Lower lobe of right lung (tissue), 2 donors: ENCODE data around the gene MEGF11. TPM values are rescaled to one million over a fixed set of nuclear protein-coding genes. Genes with fewer than 3 reads are reported as not detected.

ENCODE experiments used
- ATAC-seq, 2 donors: fragments of 200-7000 bp; cut with Tn5 transposase; one replicate each; pipeline ENCODE4 v1.9.1; 2020 to 2022; ENCODE audit warnings: mild to moderate bottlenecking in 2 of 2, moderate library complexity in 2 of 2
- DNase-seq: peaks from one replicate; pipeline ENCODE4 v3.0.0-alpha.2; 2020
- H3K27ac ChIP-seq: fragments of 200-600 bp; one replicate; pipeline ENCODE4 v1.8.0; 2022
- H3K27me3 ChIP-seq: fragments of 200-600 bp; one replicate; pipeline ENCODE4 v1.8.0; 2022; ENCODE audit warnings: low read depth
- H3K36me3 ChIP-seq: fragments of 200-600 bp; one replicate; pipeline ENCODE4 v1.8.0; 2022; ENCODE audit warnings: mild to moderate bottlenecking
- H3K4me1 ChIP-seq: fragments of 200-600 bp; one replicate; pipeline ENCODE4 v1.8.0; 2022
- H3K4me3 ChIP-seq: fragments of 200-600 bp; one replicate; pipeline ENCODE4 v1.8.0; 2022; ENCODE audit warnings: mild to moderate bottlenecking
- H3K9me3 ChIP-seq: fragments of 200-600 bp; one replicate; pipeline ENCODE4 v1.8.0; 2022
- intact Hi-C: fragments of 100-400 bp; cut with DNase I; formaldehyde crosslinking; loops from one replicate; pipeline ENCODE4 v1.11.0; 2022
- total RNA-seq: library from RNA; stranded (reverse); fragmentation: NEBNext Ultra II Directional; extraction: Animal tissue kit (Norgen Biotek cat#: 25700); gene quantifications from one replicate; pipeline ENCODE4 v1.2.1, GENCODE V29; 2021
- TF ChIP-seq, protein P1 (sequence below): fragments of 200-600 bp; IDR thresholded peaks from one replicate; pipeline ENCODE4 v1.8.0; 2022; ENCODE audit warnings: antibody characterized with exemption, mild to moderate bottlenecking
- donor health status: DM: no; HTN: yes; CAD: no; lungs with severe emphysema.

The MEGF11 gene
- total RNA-seq, 1 donor from 2014 or later = not detected

GRCh38 chr15:66024116-66024515, 229.4 kb downstream of the MEGF11 start:
- no peak overlapping the region for H3K4me3 ChIP-seq

DNA sequence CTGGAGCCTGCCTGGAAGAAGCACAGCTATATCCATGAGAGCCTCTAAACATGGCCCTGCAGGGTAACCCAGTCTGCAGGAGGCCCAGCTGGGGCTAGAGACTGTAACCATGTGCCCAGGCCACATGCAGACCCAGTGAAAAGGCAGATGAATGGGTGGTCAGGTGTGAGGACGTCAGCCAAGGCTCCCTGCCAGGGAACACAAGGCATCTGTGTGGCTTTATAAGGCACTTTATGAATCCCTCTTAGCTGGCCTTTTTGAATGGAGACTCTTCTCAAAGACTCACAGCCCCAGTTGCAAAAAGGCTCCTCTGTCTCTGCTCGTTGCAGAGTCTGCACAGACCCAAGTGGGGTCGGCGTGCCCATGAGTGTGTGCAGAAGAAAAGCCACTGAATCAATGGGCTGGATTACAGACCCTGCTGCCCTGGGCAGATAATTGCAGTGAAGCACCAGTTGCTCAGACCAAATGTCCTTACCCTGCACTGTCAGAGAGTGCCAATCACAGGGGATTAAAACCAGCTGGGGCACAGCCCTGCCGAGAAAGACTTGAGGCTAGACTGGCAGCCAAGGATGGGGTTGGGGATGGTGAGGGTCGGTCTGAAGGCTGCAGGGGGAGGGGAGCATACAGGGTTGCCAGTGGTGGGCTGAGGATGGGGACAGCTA, 230.1 kb downstream of the MEGF11 start:
- intact Hi-C loops = no loop called here
- Histone ChIP-seq H3K4me3 (no peak overlapping the region), H3K9me3 (no peaks in the 10 kb centered on the region), H3K27me3 (peaks cover 18% of the 10 kb centered on the region), H3K4me1 (no peaks in the 10 kb centered on the region), H3K27ac (no peak overlapping the region), H3K36me3 (no peaks in the 10 kb centered on the region)
- TF ChIP-seq, protein P1, sequence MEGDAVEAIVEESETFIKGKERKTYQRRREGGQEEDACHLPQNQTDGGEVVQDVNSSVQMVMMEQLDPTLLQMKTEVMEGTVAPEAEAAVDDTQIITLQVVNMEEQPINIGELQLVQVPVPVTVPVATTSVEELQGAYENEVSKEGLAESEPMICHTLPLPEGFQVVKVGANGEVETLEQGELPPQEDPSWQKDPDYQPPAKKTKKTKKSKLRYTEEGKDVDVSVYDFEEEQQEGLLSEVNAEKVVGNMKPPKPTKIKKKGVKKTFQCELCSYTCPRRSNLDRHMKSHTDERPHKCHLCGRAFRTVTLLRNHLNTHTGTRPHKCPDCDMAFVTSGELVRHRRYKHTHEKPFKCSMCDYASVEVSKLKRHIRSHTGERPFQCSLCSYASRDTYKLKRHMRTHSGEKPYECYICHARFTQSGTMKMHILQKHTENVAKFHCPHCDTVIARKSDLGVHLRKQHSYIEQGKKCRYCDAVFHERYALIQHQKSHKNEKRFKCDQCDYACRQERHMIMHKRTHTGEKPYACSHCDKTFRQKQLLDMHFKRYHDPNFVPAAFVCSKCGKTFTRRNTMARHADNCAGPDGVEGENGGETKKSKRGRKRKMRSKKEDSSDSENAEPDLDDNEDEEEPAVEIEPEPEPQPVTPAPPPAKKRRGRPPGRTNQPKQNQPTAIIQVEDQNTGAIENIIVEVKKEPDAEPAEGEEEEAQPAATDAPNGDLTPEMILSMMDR = no peak
- ATAC-seq = no peak
- DNase-seq = no peak

More at GRCh38 chr15:66024116-66024515, 229.4 kb downstream of the MEGF11 start:
- intact Hi-C loops = no loop called here
- Histone ChIP-seq H3K4me1 (no peaks in the 10 kb centered on the region), H3K27ac (no peak overlapping the region), H3K36me3 (no peaks in the 10 kb centered on the region), H3K9me3 (no peaks in the 10 kb centered on the region), H3K27me3 (peaks cover 18% of the 10 kb centered on the region)
- ATAC-seq (no peak), DNase-seq (no peak)
- TF ChIP-seq, protein P1 = no peak

DNA sequence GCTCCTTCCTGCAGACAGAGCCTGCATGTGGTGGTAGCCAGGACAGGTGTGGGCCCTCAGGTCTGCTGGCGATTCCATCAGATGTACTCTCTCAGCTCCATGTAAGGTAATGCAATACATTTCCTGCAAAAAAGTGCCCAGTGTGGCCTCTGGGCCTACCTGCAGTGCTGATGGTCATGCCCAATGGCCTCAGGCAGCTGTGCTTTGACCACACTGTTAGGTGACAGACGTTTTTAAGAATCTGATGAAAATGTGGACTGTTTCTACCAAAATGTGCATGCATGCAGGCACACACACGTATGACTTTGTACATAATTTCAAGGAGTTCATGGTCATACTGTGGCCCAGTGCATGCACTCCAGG, 231.4 kb downstream of the MEGF11 start:
- Histone ChIP-seq H3K27me3 (peaks cover 18% of the 10 kb centered on the region), H3K36me3 (no peaks in the 10 kb centered on the region), H3K4me3 (no peak overlapping the region), H3K4me1 (no peaks in the 10 kb centered on the region), H3K9me3 (no peaks in the 10 kb centered on the region), H3K27ac (no peak overlapping the region)
- DNase-seq (no peak), ATAC-seq (no peak)
- TF ChIP-seq, protein P1 = no peak
- intact Hi-C loops = no loop called here

- Histone ChIP-seq H3K4me3 (no peak overlapping the region), H3K27me3 (peaks cover 18% of the 10 kb centered on the region), H3K9me3 (no peaks in the 10 kb centered on the region), H3K4me1 (no peaks in the 10 kb centered on the region), H3K27ac (no peak overlapping the region), H3K36me3 (no peaks in the 10 kb centered on the region)
- DNase-seq = no peak
- intact Hi-C loops = no loop called here
- no peak for ATAC-seq
- TF ChIP-seq, protein P1 = no peak
Observed at GRCh38 chr15:66021496-66022162, 231.9 kb downstream of the MEGF11 start.

DNA sequence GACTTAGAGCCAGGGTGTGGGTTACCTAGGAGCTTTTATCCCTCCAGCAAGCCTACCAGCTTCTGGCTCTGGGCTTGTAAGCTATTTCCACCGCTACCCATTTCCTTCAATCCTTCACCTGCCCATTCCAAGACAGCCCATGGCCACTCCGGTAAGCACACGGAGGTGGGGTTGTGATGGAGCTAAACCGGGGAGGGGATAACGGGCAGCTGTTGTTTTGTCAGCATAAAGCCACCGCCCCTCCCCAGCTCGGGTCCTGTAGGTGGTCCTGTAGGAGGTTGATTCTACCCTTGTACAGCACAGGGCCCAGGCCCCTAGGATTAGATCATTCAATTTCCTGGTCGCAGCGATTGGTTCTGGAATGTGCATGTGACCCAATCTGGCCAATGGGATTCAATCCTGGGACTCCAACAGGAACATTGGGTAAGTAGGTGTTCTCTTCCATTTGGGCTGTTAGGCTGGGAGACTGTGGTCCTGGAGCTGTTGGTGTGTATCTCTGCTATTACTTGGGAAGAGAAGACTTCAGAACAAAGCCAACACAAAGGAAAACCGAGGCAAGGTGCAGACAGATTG, 233.6 kb downstream of the MEGF11 start:
- DNase-seq (no peak), ATAC-seq (no peak)
- TF ChIP-seq, protein P1 = no peak
- Histone ChIP-seq H3K27ac (no peak overlapping the region), H3K9me3 (no peaks in the 10 kb centered on the region), H3K4me3 (no peak overlapping the region), H3K36me3 (no peaks in the 10 kb centered on the region), H3K27me3 (peaks cover 8% of the 10 kb centered on the region), H3K4me1 (no peaks in the 10 kb centered on the region)
- intact Hi-C loops = no loop called here
